HCT116 (cell line): ENCODE measurements around the gene STK17A. TPM values are rescaled to one million over a fixed set of nuclear protein-coding genes. Genes with fewer than 3 reads are reported as not detected.

Source experiments
- ATAC-seq: fragments of 200-7000 bp; cut with Tn5 transposase; 2 replicates; pipeline ENCODE4 v1.9.1; 2020; ENCODE audit warnings: mild to moderate bottlenecking, moderate library complexity
- BruUV-seq: library from RNA; stranded (reverse); fragments of 400-500 nt; replicated peaks from 2 replicates; lab custom pipeline; 2021; lab: Mats Ljungman, UMichigan
- CTCF ChIA-PET: fragments of 300-600 bp; sonication (Branson Sonifier 250); formaldehyde crosslinking; loops from one replicate; lab custom pipeline; 2021; ENCODE audit warnings: antibody characterized with exemption; lab: Charles Lee
- POLR2A ChIA-PET: fragments of 300-600, 350-600 bp; sonication (Branson Sonifier 250); formaldehyde crosslinking; loops from one replicate; lab custom pipeline; 2021; ENCODE audit warnings: antibody characterized with exemption; lab: Charles Lee
- RAD21 ChIA-PET, 2 experiments: fragments of 300-600 bp; sonication (Branson Sonifier 250); formaldehyde crosslinking; loops; one replicate each; lab custom pipeline; 2023; ENCODE audit warnings: low total read pairs in 2 of 2; ENCODE audit not compliant: uncharacterized antibody in 2 of 2, unreplicated experiment in 2 of 2, low non-redundant PET in 1 of 2; lab: Charles Lee
- DNase-seq: peaks from one replicate; pipeline ENCODE4 v3.0.0-alpha.2; 2010; ENCODE audit warnings: low read depth, low spot score
- H2AFZ ChIP-seq: fragments of 200-600 bp; shearing (Covaris generic), sonication (generic); 2 replicates; pipeline ENCODE4 v1.6.1; 2017; ENCODE audit warnings: low read depth, mixed run types, mixed read lengths, antibody characterized with exemption, low read length; ENCODE audit not compliant: poor library complexity, severe bottlenecking
- H3K27ac ChIP-seq: 2 replicates; pipeline ENCODE4 v1.5.1; 2012; ENCODE audit warnings: low read depth, low read length
- H3K27me3 ChIP-seq: fragments of 200-600 bp; sonication (generic); 2 replicates; pipeline ENCODE4 v1.6.1; 2016; ENCODE audit warnings: mixed run types, low read length, mixed read lengths; ENCODE audit not compliant: insufficient read depth
- H3K36me3 ChIP-seq, 2 experiments: fragments of 200-500 bp in 1 of 2; fragments of 200-600 bp in 1 of 2; sonication (Bioruptor generic) in 1 of 2; sonication (generic) in 1 of 2; 2 replicates each; pipeline versions ENCODE4 v1.5.1 to v1.6.1; 2014 to 2016; ENCODE audit warnings: low read length in 2 of 2, inconsistent platforms in 1 of 2, mixed read lengths in 1 of 2, mixed run types in 1 of 2; ENCODE audit not compliant: insufficient read depth in 2 of 2, control insufficient read depth in 1 of 2
- H3K4me1 ChIP-seq, 2 experiments: fragments of 200-600 bp in 1 of 2; sonication (generic) in 1 of 2; 2 replicates each; pipeline versions ENCODE4 v1.5.1 to v1.6.1; 2012 to 2017; ENCODE audit warnings: low read length in 2 of 2, inconsistent platforms in 1 of 2, mild to moderate bottlenecking in 1 of 2, mixed read lengths in 1 of 2, mixed run types in 1 of 2, moderate library complexity in 1 of 2; ENCODE audit not compliant: insufficient read depth in 2 of 2, control insufficient read depth in 1 of 2
- H3K4me2 ChIP-seq: fragments of 200-600 bp; sonication (generic); 2 replicates; pipeline ENCODE4 v1.6.1; 2017; ENCODE audit warnings: mixed run types, low read length, mixed read lengths
- H3K4me3 ChIP-seq, 2 experiments: fragments of 200-600 bp in 1 of 2; sonication (generic) in 1 of 2; replicated peaks in 1 of 2; 2 replicates each; pipeline ENCODE4 v1.5.1; 2011 to 2016; ENCODE audit warnings: low read length in 2 of 2, control low read depth in 1 of 2, low read depth in 1 of 2, mild to moderate bottlenecking in 1 of 2, mixed read lengths in 1 of 2, mixed run types in 1 of 2
- H3K79me2 ChIP-seq: fragments of 200-600 bp; sonication (generic); 2 replicates; pipeline ENCODE4 v1.6.1; 2017; ENCODE audit warnings: mild to moderate bottlenecking, mixed run types, low read length, moderate library complexity, mixed read lengths; ENCODE audit not compliant: insufficient read depth
- H3K9ac ChIP-seq: fragments of 200-600 bp; sonication (generic); 2 replicates; pipeline ENCODE4 v1.6.1; 2016; ENCODE audit warnings: low read length, mixed read lengths
- H3K9me2 ChIP-seq: fragments of 200-600 bp; sonication (generic), shearing (Covaris generic); 2 replicates; pipeline ENCODE4 v1.6.1; 2017; ENCODE audit warnings: mixed run types, mild to moderate bottlenecking, moderate library complexity; ENCODE audit not compliant: insufficient read depth
- H3K9me3 ChIP-seq, 2 experiments: fragments of 200-500 bp in 1 of 2; fragments of 200-600 bp in 1 of 2; sonication (Bioruptor generic) in 1 of 2; sonication (generic) in 1 of 2; 2 replicates each; pipeline ENCODE4 v1.6.1; 2014 to 2017; ENCODE audit warnings: low read length in 2 of 2, mixed read lengths in 2 of 2, inconsistent platforms in 1 of 2, low read depth in 1 of 2, mild to moderate bottlenecking in 1 of 2, mixed run types in 1 of 2, moderate library complexity in 1 of 2; ENCODE audit not compliant: control insufficient read depth in 1 of 2, insufficient read depth in 1 of 2
- H4K20me1 ChIP-seq: fragments of 200-600 bp; sonication (generic), shearing (Covaris generic); 2 replicates; pipeline ENCODE4 v1.6.1; 2017; ENCODE audit warnings: mixed run types, mild to moderate bottlenecking, moderate library complexity; ENCODE audit not compliant: insufficient read depth
- CBX3 ChIP-seq: IDR thresholded peaks from 2 replicates; pipeline ENCODE4 v1.6.1; 2012; ENCODE audit warnings: low read depth
- CEBPB ChIP-seq: IDR thresholded peaks from 2 replicates; pipeline ENCODE4 v1.6.1; 2012; ENCODE audit warnings: low read depth
- CTCF ChIP-seq, 3 experiments: fragments of 200-600 bp in 1 of 3; sonication (generic) in 1 of 3; IDR thresholded peaks in 2 of 3; conservative IDR thresholded peaks in 1 of 3; 2 replicates each; pipeline ENCODE4 v1.5.1; 2012 to 2017; ENCODE audit warnings: low read depth in 2 of 3, low read length in 2 of 3, antibody characterized with exemption in 1 of 3, borderline replicate concordance in 1 of 3, control low read depth in 1 of 3, mild to moderate bottlenecking in 1 of 3, mixed read lengths in 1 of 3, mixed run types in 1 of 3, moderate library complexity in 1 of 3; ENCODE audit not compliant: insufficient read depth in 1 of 3
- EGR1 ChIP-seq: IDR thresholded peaks from 2 replicates; pipeline ENCODE4 v1.6.1; 2012; ENCODE audit warnings: low read depth
- EZH2 ChIP-seq: fragments of 200-600 bp; sonication (generic); IDR thresholded peaks from 2 replicates; pipeline ENCODE4 v1.6.1; 2017; ENCODE audit warnings: antibody characterized with exemption, mixed run types
- JUND ChIP-seq: IDR thresholded peaks from 2 replicates; pipeline ENCODE4 v1.6.1; 2012
- POLR2A ChIP-seq: IDR thresholded peaks from 2 replicates; pipeline ENCODE4 v1.7.0; 2011; ENCODE audit warnings: borderline replicate concordance; ENCODE audit not compliant: insufficient read depth, insufficient read length; ENCODE audit errors: extremely low read depth
- POLR2AphosphoS5 ChIP-seq: IDR thresholded peaks from 2 replicates; pipeline ENCODE4 v1.6.1; 2011; ENCODE audit warnings: mild to moderate bottlenecking, low read depth, low read length, moderate library complexity
- REST ChIP-seq: IDR thresholded peaks from 2 replicates; pipeline ENCODE4 v1.6.1; 2012; ENCODE audit warnings: low read depth
- SIN3A ChIP-seq: IDR thresholded peaks from 2 replicates; pipeline ENCODE4 v1.6.1; 2012; ENCODE audit warnings: low read depth
- SP1 ChIP-seq: IDR thresholded peaks from 2 replicates; pipeline ENCODE4 v1.6.1; 2012; ENCODE audit warnings: low read depth
- SRF ChIP-seq: IDR thresholded peaks from 2 replicates; pipeline ENCODE4 v1.6.1; 2012; ENCODE audit warnings: low read depth
- YY1 ChIP-seq: IDR thresholded peaks from 2 replicates; pipeline ENCODE4 v1.6.1; 2011; ENCODE audit warnings: low read length, low read depth, moderate library complexity, mild to moderate bottlenecking; ENCODE audit not compliant: insufficient replicate concordance; ENCODE audit errors: extremely low read depth
- ZFX ChIP-seq: fragments of 450-650 bp; IDR thresholded peaks from 2 replicates; pipeline ENCODE4 v1.6.1; 2017
- ZNF274 ChIP-seq: fragments of 200-500 bp; sonication (Bioruptor generic); IDR thresholded peaks from 2 replicates; pipeline ENCODE4 v1.6.1; 2014; ENCODE audit warnings: mild to moderate bottlenecking, low read depth, low read length, inconsistent platforms
- intact Hi-C: fragments of 100-400 bp; cut with micrococcal nuclease; formaldehyde crosslinking; loops from 2 replicates; pipeline ENCODE4 v1.10.0; 2022
- total RNA-seq: library from RNA; stranded (reverse); gene quantifications from one replicate; pipeline ENCODE4 v1.2.1, GENCODE V29; 2021; ENCODE audit not compliant: unreplicated experiment
- TF ChIP-seq, protein P1 (sequence below): IDR thresholded peaks from 2 replicates; pipeline ENCODE4 v1.6.1; 2012
- TF ChIP-seq, protein P2 (sequence below): IDR thresholded peaks from 2 replicates; pipeline ENCODE4 v1.6.1; 2012

The STK17A gene
- total RNA-seq, 1 experiment from 2014 or later: 14.8 TPM

- RAD21 ChIA-PET: no interaction called here
- intact Hi-C loops: no loop called here
These were observed 69.5 kb downstream of the STK17A start for GRCh38 chr7:43652364-43652763.

GRCh38 chr7:43653466-43653865 lies 70.6 kb downstream of the STK17A start:
- Histone ChIP-seq H3K4me2 (no peak overlapping the region), H3K9ac (no peak overlapping the region), H3K4me3 (no peak overlapping the region), H3K9me2 (no peaks in the 10 kb centered on the region), H3K27ac (no peak overlapping the region), H3K36me3 (no peaks in the 10 kb centered on the region), H3K79me2 (peaks cover 88% of the 10 kb centered on the region), H4K20me1 (no peaks in the 10 kb centered on the region; the same call in 1 of the 2 replicates), H3K9me3 (no peaks in the 10 kb centered on the region), H3K27me3 (no peaks in the 10 kb centered on the region), H3K4me1 (peaks cover 43 to 47% of the 10 kb centered on the region in 2 experiments), H2AFZ (no peak overlapping the region)
- DNase-seq (no peak), ATAC-seq (no peak)
- ChIA-PET CTCF (no interaction called here), RAD21 (no interaction called here), POLR2A (no interaction called here)
- BruUV-seq: no TSS peak
- intact Hi-C loops: no loop called here
- TF ChIP-seq POLR2A (no peak), EGR1 (no peak), ZFX (no peak), ZNF274 (no peak), POLR2AphosphoS5 (no peak), REST (no peak), SIN3A (no peak), JUND (no peak), CBX3 (no peak), CEBPB (no peak), EZH2 (no peak), CTCF (IDR thresholded peaks at IDR 0.05 in 2 of 3, conservative IDR thresholded peaks at IDR 0.05 in 1 of 3; ENCODE audit: borderline replicate concordance in 1 of 3, insufficient read depth in 1 of 3, low read depth in 2 of 3, low read length in 2 of 3) (no peak), SRF (no peak)
- TF ChIP-seq, protein P1, sequence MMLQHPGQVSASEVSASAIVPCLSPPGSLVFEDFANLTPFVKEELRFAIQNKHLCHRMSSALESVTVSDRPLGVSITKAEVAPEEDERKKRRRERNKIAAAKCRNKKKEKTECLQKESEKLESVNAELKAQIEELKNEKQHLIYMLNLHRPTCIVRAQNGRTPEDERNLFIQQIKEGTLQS: no peak
- TF ChIP-seq, protein P2, sequence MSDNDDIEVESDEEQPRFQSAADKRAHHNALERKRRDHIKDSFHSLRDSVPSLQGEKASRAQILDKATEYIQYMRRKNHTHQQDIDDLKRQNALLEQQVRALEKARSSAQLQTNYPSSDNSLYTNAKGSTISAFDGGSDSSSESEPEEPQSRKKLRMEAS: no peak

More at GRCh38 chr7:43652364-43652763, 69.5 kb downstream of the STK17A start:
- ATAC-seq (no peak), DNase-seq (no peak)
- Histone ChIP-seq H3K4me1 (peaks cover 54 to 58% of the 10 kb centered on the region in 2 experiments), H2AFZ (no peak overlapping the region), H3K36me3 (0 out of 4 replicates have a peak, but pooled peaks cover 0 to 3% of the 10 kb centered on the region in 2 experiments), H3K9ac (peak overlapping the region; percentile 18; the same call in 1 of the 2 replicates), H3K9me3 (no peaks in the 10 kb centered on the region), H3K9me2 (no peaks in the 10 kb centered on the region), H3K4me2 (no peak overlapping the region), H3K27ac (no peak overlapping the region), H3K27me3 (no peaks in the 10 kb centered on the region), H3K4me3 (no peak overlapping the region), H4K20me1 (no peaks in the 10 kb centered on the region; the same call in 1 of the 2 replicates), H3K79me2 (peaks cover 86% of the 10 kb centered on the region)
- CTCF ChIA-PET: interaction anchor here (1.3 to 1.8 kb wide), 2 partner anchors 47 to 186 kb away, joined by 4 to 6 read pairs; no protein-coding TSS in a partner anchor
- TF ChIP-seq SP1 (no peak), YY1 (no peak), POLR2AphosphoS5 (no peak)
- POLR2A ChIA-PET: interaction anchor here (1.7 kb wide), 1 partner anchor 70 kb away, joined by 3 read pairs; the partner anchor contains the start of gene STK17A
- BruUV-seq: no TSS peak
